ACC112 (cell line): ENCODE data around the gene SLC22A2.
"Not testable (repeated sequence)": the region's sequence is repeated elsewhere in the genome, so short reads cannot be mapped to it uniquely, and the experiment has no call there.

Source experiments
- H2AFZ ChIP-seq: fragments of 200-600 bp; sonication (generic); one replicate; pipeline ENCODE4 v1.6.0; 2017; ENCODE audit warnings: antibody characterized with exemption, low read length; ENCODE audit not compliant: unreplicated experiment
- H3K27ac ChIP-seq: fragments of 200-600 bp; sonication (generic); 2 replicates; pipeline ENCODE4 v1.5.1; 2014; ENCODE audit warnings: low read depth, mild to moderate bottlenecking, antibody characterized with exemption, low read length, moderate library complexity
- H3K27me3 ChIP-seq: fragments of 200-600 bp; sonication (generic); 2 replicates; pipeline ENCODE4 v1.6.1; 2014; ENCODE audit warnings: mild to moderate bottlenecking, antibody characterized with exemption, low read length, moderate library complexity, mixed read lengths; ENCODE audit not compliant: insufficient read depth
- H3K36me3 ChIP-seq: fragments of 200-600 bp; sonication (generic); 2 replicates; pipeline ENCODE4 v1.6.1; 2016; ENCODE audit warnings: mild to moderate bottlenecking, antibody characterized with exemption, low read length, moderate library complexity, mixed read lengths; ENCODE audit not compliant: insufficient read depth
- H3K4me1 ChIP-seq: fragments of 200-600 bp; sonication (generic); one replicate; pipeline ENCODE4 v1.6.1; 2016; ENCODE audit warnings: low read length, mixed read lengths; ENCODE audit not compliant: insufficient read depth, unreplicated experiment, control insufficient read depth
- H3K4me3 ChIP-seq: fragments of 200-600 bp; sonication (generic); 2 replicates; pipeline ENCODE4 v1.5.1; 2014; ENCODE audit warnings: mild to moderate bottlenecking, low read depth, low read length
- H3K79me2 ChIP-seq: fragments of 200-600 bp; sonication (generic); one replicate; pipeline ENCODE4 v1.6.0; 2016; ENCODE audit warnings: low read length; ENCODE audit not compliant: control insufficient read depth, unreplicated experiment, insufficient read depth

SLC22A2 gene

GRCh38 chr6:160258346-160259142 lies at the start of gene SLC22A2:
Gene SLC22A2, minus strand, starts transcription at chr6:160258821. Its CDS starts 64 bp downstream, at chr6:160258757.
- Histone ChIP-seq H3K27me3 (no peaks in the 10 kb centered on the region), H3K27ac (no peak within 1 kb of the TSS), H2AFZ (no peak within 1 kb of the TSS), H3K4me3 (no peak within 1 kb of the TSS), H3K4me1 (no peaks in the 10 kb centered on the region), H3K79me2 (no peaks in the 10 kb centered on the region), H3K36me3 (no peaks in the 10 kb centered on the region)

- no peak overlapping the region for H3K4me3 ChIP-seq
- no peak overlapping the region for H3K27ac ChIP-seq
- H3K4me1 ChIP-seq, result no peaks in the 10 kb centered on the region
- H3K27me3 ChIP-seq, result no peaks in the 10 kb centered on the region
- no peaks in the 10 kb centered on the region for H3K79me2 ChIP-seq
- H2AFZ ChIP-seq, result no peak overlapping the region
- no peaks in the 10 kb centered on the region for H3K36me3 ChIP-seq
Measured at GRCh38 chr6:160305926-160306713, 47.5 kb upstream of the SLC22A2 start.

- no peak overlapping the region for H3K4me3 ChIP-seq
- H3K27ac ChIP-seq, result no peak overlapping the region
- H2AFZ ChIP-seq, result no peak overlapping the region
- no peaks in the 10 kb centered on the region for H3K4me1 ChIP-seq
- H3K36me3 ChIP-seq, result no peaks in the 10 kb centered on the region
- H3K79me2 ChIP-seq, result no peaks in the 10 kb centered on the region
- no peaks in the 10 kb centered on the region for H3K27me3 ChIP-seq
Measured at GRCh38 chr6:160303806-160304205, 45.2 kb upstream of the SLC22A2 start.

- not testable (repeated sequence) for H3K27me3 ChIP-seq, H2AFZ ChIP-seq, H3K27ac ChIP-seq, H3K4me3 ChIP-seq, H3K79me2 ChIP-seq, H3K4me1 ChIP-seq, H3K36me3 ChIP-seq
Measured at GRCh38 chr6:160302431-160303082, 43.9 kb upstream of the SLC22A2 start.

- Histone ChIP-seq H3K4me1 (no peaks in the 10 kb centered on the region), H3K27me3 (no peaks in the 10 kb centered on the region), H3K79me2 (no peaks in the 10 kb centered on the region), H3K27ac (no peak overlapping the region), H3K4me3 (no peak overlapping the region), H3K36me3 (no peaks in the 10 kb centered on the region), H2AFZ (no peak overlapping the region)
Measured at GRCh38 chr6:160301339-160301738, 42.7 kb upstream of the SLC22A2 start.

- no peaks in the 10 kb centered on the region for H3K79me2 ChIP-seq
- H3K27me3 ChIP-seq, result no peaks in the 10 kb centered on the region
- no peak overlapping the region for H2AFZ ChIP-seq
- no peaks in the 10 kb centered on the region for H3K36me3 ChIP-seq
- H3K27ac ChIP-seq, result no peak overlapping the region
- no peak overlapping the region for H3K4me3 ChIP-seq
- H3K4me1 ChIP-seq, result no peaks in the 10 kb centered on the region
Measured at GRCh38 chr6:160300076-160300695, 41.6 kb upstream of the SLC22A2 start.

GRCh38 chr6:160299559-160299958 lies 40.9 kb upstream of the SLC22A2 start:
- Histone ChIP-seq H3K27me3 (no peaks in the 10 kb centered on the region), H2AFZ (no peak overlapping the region), H3K4me3 (no peak overlapping the region), H3K4me1 (no peaks in the 10 kb centered on the region), H3K79me2 (no peaks in the 10 kb centered on the region), H3K36me3 (no peaks in the 10 kb centered on the region), H3K27ac (no peak overlapping the region)

- Histone ChIP-seq H3K36me3 (no peaks in the 10 kb centered on the region), H3K27me3 (no peaks in the 10 kb centered on the region), H2AFZ (no peak overlapping the region), H3K79me2 (no peaks in the 10 kb centered on the region), H3K4me1 (no peaks in the 10 kb centered on the region), H3K27ac (no peak overlapping the region), H3K4me3 (no peak overlapping the region)
Measured at GRCh38 chr6:160298121-160298520, 39.5 kb upstream of the SLC22A2 start.

- H3K27ac ChIP-seq, result no peak overlapping the region
- no peaks in the 10 kb centered on the region for H3K27me3 ChIP-seq
- no peaks in the 10 kb centered on the region for H3K36me3 ChIP-seq
- no peak overlapping the region for H3K4me3 ChIP-seq
- no peak overlapping the region for H2AFZ ChIP-seq
- no peaks in the 10 kb centered on the region for H3K4me1 ChIP-seq
- H3K79me2 ChIP-seq, result no peaks in the 10 kb centered on the region
Measured at GRCh38 chr6:160297310-160297709, 38.7 kb upstream of the SLC22A2 start.

- no peaks in the 10 kb centered on the region for H3K36me3 ChIP-seq
- H2AFZ ChIP-seq, result no peak overlapping the region
- H3K27me3 ChIP-seq, result no peaks in the 10 kb centered on the region
- H3K79me2 ChIP-seq, result no peaks in the 10 kb centered on the region
- no peak overlapping the region for H3K27ac ChIP-seq
- H3K4me1 ChIP-seq, result no peaks in the 10 kb centered on the region
- H3K4me3 ChIP-seq, result no peak overlapping the region
Measured at GRCh38 chr6:160293844-160294243, 35.2 kb upstream of the SLC22A2 start.
